ENCODE data around the gene SORCS1. TPM values are rescaled to one million over a fixed set of nuclear protein-coding genes. Genes with fewer than 3 reads are reported as not detected.

The SORCS1 gene
- total and polyA plus RNA-seq, 2 donors from 2014 or later, result 0.76 to 2.4 TPM

- Histone ChIP-seq H3K27ac (ENCODE audit: low read depth in 2 of 2, low read length in 2 of 2) (no peak overlapping the region), H3K36me3 (ENCODE audit: control insufficient read depth in 2 of 3, insufficient read depth in 3 of 3, low read length in 3 of 3) (no peaks in the 10 kb centered on the region), H3K4me1 (ENCODE audit: control insufficient read depth in 2 of 3, insufficient read depth in 2 of 3, low read depth in 1 of 3, low read length in 3 of 3) (no peaks in the 10 kb centered on the region), H3K4me3 (ENCODE audit: low read length in 3 of 3) (no peak overlapping the region), H3K9ac (ENCODE audit: low read length in 3 of 3) (no peak overlapping the region), H3K9me3 (ENCODE audit: control insufficient read depth in 2 of 3, insufficient read depth in 1 of 3, low read length in 3 of 3) (no peaks in the 10 kb centered on the region), H3K27me3 (ENCODE audit: control insufficient read depth, insufficient read depth, low read length) (no peaks in the 10 kb centered on the region)
- intact Hi-C loops (cut with DNase I), result no loop called here
- DNase-seq (no peak), FAIRE-seq (no peak)
- no peak for TF ChIP-seq CTCF (IDR thresholded peaks at IDR 0.05; ENCODE audit: borderline replicate concordance, extremely low read depth, insufficient read depth)
These were observed 300.5 kb downstream of the SORCS1 start for GRCh38 chr10:106864031-106864430.

GRCh38 chr10:106863549-106863948 lies 301.0 kb downstream of the SORCS1 start:
- no peak for DNase-seq
- no peaks in the 10 kb centered on the region for H3K27me3 ChIP-seq (ENCODE audit: control insufficient read depth, insufficient read depth, low read length)
- H3K9ac ChIP-seq (ENCODE audit: low read length in 3 of 3), result no peak overlapping the region
- no peaks in the 10 kb centered on the region for H3K4me1 ChIP-seq (ENCODE audit: control insufficient read depth in 2 of 3, insufficient read depth in 2 of 3, low read depth in 1 of 3, low read length in 3 of 3)
- intact Hi-C loops (cut with DNase I), result no loop called here
- no peak for TF ChIP-seq CTCF (IDR thresholded peaks at IDR 0.05; ENCODE audit: borderline replicate concordance, extremely low read depth, insufficient read depth)
- no peak overlapping the region for H3K27ac ChIP-seq (ENCODE audit: low read depth in 2 of 2, low read length in 2 of 2)
- H3K36me3 ChIP-seq (ENCODE audit: control insufficient read depth in 2 of 3, insufficient read depth in 3 of 3, low read length in 3 of 3), result no peaks in the 10 kb centered on the region
- no peak overlapping the region for H3K4me3 ChIP-seq (ENCODE audit: low read length in 3 of 3)
- H3K9me3 ChIP-seq (ENCODE audit: control insufficient read depth in 2 of 3, insufficient read depth in 1 of 3, low read length in 3 of 3), result no peaks in the 10 kb centered on the region
- no peak for FAIRE-seq

DNA sequence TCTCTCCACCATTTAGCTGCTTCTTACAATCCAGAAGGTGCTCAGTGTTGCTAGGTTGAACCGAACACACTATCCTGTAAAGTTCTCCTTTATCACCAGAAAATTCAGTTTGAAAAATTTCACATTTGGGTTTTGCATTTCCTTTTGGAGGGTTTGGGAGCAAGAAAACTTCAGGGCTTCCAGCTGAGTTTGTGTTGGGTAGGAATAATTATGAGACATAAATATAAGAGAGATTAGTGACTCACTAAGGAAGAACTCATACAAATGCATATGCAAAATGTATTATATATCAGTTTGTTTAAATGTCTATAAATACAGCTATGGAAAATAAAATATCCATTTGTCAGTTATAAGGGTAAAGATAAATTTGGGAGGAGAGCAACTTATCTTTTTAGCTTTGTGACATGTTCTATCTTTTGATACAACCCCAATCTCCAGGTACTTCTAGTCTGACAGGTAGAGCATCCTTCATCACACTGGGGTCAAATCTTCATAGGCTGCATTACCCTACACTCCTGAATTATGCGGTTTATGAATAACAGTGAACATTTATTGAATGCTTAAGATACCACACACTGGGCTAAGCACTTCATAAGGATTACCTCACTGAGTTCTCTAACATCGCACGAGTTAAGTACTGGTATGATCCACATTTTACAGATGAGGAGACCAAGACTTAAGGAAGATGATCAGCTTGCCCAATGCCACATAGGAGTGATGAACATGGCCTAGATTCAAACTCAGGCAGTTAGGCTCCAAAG lies 304.4 kb downstream of the SORCS1 start:
- no peak overlapping the region for H3K27ac ChIP-seq (ENCODE audit: low read depth in 2 of 2, low read length in 2 of 2)
- FAIRE-seq, result no peak
- no peaks in the 10 kb centered on the region for H3K36me3 ChIP-seq (ENCODE audit: control insufficient read depth in 2 of 3, insufficient read depth in 3 of 3, low read length in 3 of 3)
- DNase-seq, result no peak
- peaks cover 0 to 3% (median 0%) of the 10 kb centered on the region in 3 donors for H3K9me3 ChIP-seq (ENCODE audit: control insufficient read depth in 2 of 3, insufficient read depth in 1 of 3, low read length in 3 of 3)
- intact Hi-C loops (cut with DNase I), result no loop called here
- no peak overlapping the region for H3K4me3 ChIP-seq (ENCODE audit: low read length in 3 of 3)
- H3K4me1 ChIP-seq (ENCODE audit: control insufficient read depth in 2 of 3, insufficient read depth in 2 of 3, low read depth in 1 of 3, low read length in 3 of 3), result no peaks in the 10 kb centered on the region
- no peaks in the 10 kb centered on the region for H3K27me3 ChIP-seq (ENCODE audit: control insufficient read depth, insufficient read depth, low read length)
- no peak for TF ChIP-seq CTCF (IDR thresholded peaks at IDR 0.05; ENCODE audit: borderline replicate concordance, extremely low read depth, insufficient read depth)
- no peak overlapping the region for H3K9ac ChIP-seq (ENCODE audit: low read length in 3 of 3)
